CD14-positive monocyte (primary cell): ENCODE results near the gene CYP4V2. TPM values are rescaled to one million over a fixed set of nuclear protein-coding genes. Genes with fewer than 3 reads are reported as not detected.

ENCODE experiments used
- DNase-seq, 3 donors: peaks; one replicate each; pipeline ENCODE4 v3.0.0-alpha.2; 2011 to 2022
- H2AFZ ChIP-seq: 2 replicates; pipeline ENCODE4 v1.6.0; 2012; ENCODE audit warnings: mild to moderate bottlenecking, low read depth, low read length, inconsistent platforms; ENCODE audit not compliant: insufficient read depth, poor library complexity, severe bottlenecking
- H3K27ac ChIP-seq, 2 donors: 1 replicate in 1 of 2; 2 replicates in 1 of 2; pipeline ENCODE4 v1.5.1; 2012 to 2013; ENCODE audit warnings: low read length in 2 of 2, control low read depth in 1 of 2, inconsistent platforms in 1 of 2, low read depth in 1 of 2, mild to moderate bottlenecking in 1 of 2
- H3K27me3 ChIP-seq, 2 donors: one replicate each; pipeline versions ENCODE4 v1.6.0 to v1.6.1; 2011 to 2013; ENCODE audit warnings: low read length in 2 of 2; ENCODE audit not compliant: control insufficient read depth in 2 of 2, insufficient read depth in 2 of 2
- H3K36me3 ChIP-seq, 2 donors: replicated peaks in 1 of 2; 1 replicate in 1 of 2; 2 replicates in 1 of 2; pipeline versions ENCODE4 v1.5.1 to v1.6.1; 2012 to 2013; ENCODE audit warnings: low read length in 2 of 2, control low read depth in 1 of 2, inconsistent platforms in 1 of 2, mild to moderate bottlenecking in 1 of 2; ENCODE audit not compliant: insufficient read depth in 2 of 2, control insufficient read depth in 1 of 2
- H3K4me1 ChIP-seq, 2 donors: 1 replicate in 1 of 2; 2 replicates in 1 of 2; pipeline versions ENCODE4 v1.5.1 to v1.6.1; 2012 to 2013; ENCODE audit warnings: low read length in 2 of 2, control low read depth in 1 of 2, inconsistent platforms in 1 of 2, mild to moderate bottlenecking in 1 of 2, moderate library complexity in 1 of 2; ENCODE audit not compliant: insufficient read depth in 2 of 2, control insufficient read depth in 1 of 2
- H3K4me2 ChIP-seq: replicated peaks from 2 replicates; pipeline ENCODE3; 2012; ENCODE audit warnings: low read length, moderate library complexity, mild to moderate bottlenecking; ENCODE audit not compliant: poor library complexity, severe bottlenecking; ENCODE audit errors: extremely low read depth
- H3K4me3 ChIP-seq, 3 experiments: fragments of 200-600 bp in 1 of 3; sonication (generic) in 1 of 3; replicated peaks in 1 of 3; 1 replicate in 2 of 3; 2 replicates in 1 of 3; pipeline ENCODE4 v1.5.1; 2011 to 2013; ENCODE audit warnings: low read length in 3 of 3, mild to moderate bottlenecking in 3 of 3, control low read depth in 2 of 3, low read depth in 2 of 3, inconsistent platforms in 1 of 3, moderate library complexity in 1 of 3
- H3K79me2 ChIP-seq: 2 replicates; pipeline ENCODE4 v1.6.0; 2012; ENCODE audit warnings: mild to moderate bottlenecking, control low read depth, inconsistent platforms, low read length, moderate library complexity; ENCODE audit not compliant: insufficient read depth
- H3K9ac ChIP-seq: 2 replicates; pipeline ENCODE4 v1.6.0; 2017; ENCODE audit warnings: low read length, mild to moderate bottlenecking; ENCODE audit not compliant: insufficient read depth, poor library complexity, severe bottlenecking
- H3K9me3 ChIP-seq, 2 donors: replicated peaks in 1 of 2; 1 replicate in 1 of 2; 2 replicates in 1 of 2; pipeline versions ENCODE4 v1.5.1 to v1.6.1; 2012 to 2013; ENCODE audit warnings: low read length in 2 of 2, control low read depth in 1 of 2; ENCODE audit not compliant: control insufficient read depth in 1 of 2, insufficient read depth in 1 of 2
- H4K20me1 ChIP-seq: 2 replicates; pipeline ENCODE4 v1.6.0; 2012; ENCODE audit warnings: mild to moderate bottlenecking, low read length, control low read depth, moderate library complexity; ENCODE audit not compliant: insufficient read depth
- H3K27ac Mint-ChIP-seq, 7 donors: one replicate each; pipeline ENCODE4 v1.8.0; 2020; ENCODE audit warnings: mild to moderate bottlenecking in 7 of 7, mixed read lengths in 7 of 7, moderate library complexity in 6 of 7, inconsistent platforms in 2 of 7
- H3K27me3 Mint-ChIP-seq, 3 donors: one replicate each; pipeline ENCODE4 v1.8.0; 2021 to 2022; ENCODE audit warnings: low read depth in 3 of 3, mild to moderate bottlenecking in 3 of 3, mixed read lengths in 3 of 3, moderate library complexity in 3 of 3, inconsistent platforms in 1 of 3
- H3K36me3 Mint-ChIP-seq, 2 donors: one replicate each; pipeline ENCODE4 v1.8.0; 2020; ENCODE audit warnings: mixed read lengths in 2 of 2, inconsistent platforms in 1 of 2, mild to moderate bottlenecking in 1 of 2
- H3K4me1 Mint-ChIP-seq: one replicate; pipeline ENCODE4 v1.8.0; 2020; ENCODE audit warnings: mild to moderate bottlenecking, mixed read lengths
- H3K4me3 Mint-ChIP-seq, 2 donors: one replicate each; pipeline ENCODE4 v1.8.0; 2020; ENCODE audit warnings: mild to moderate bottlenecking in 2 of 2, mixed read lengths in 2 of 2, moderate library complexity in 1 of 2
- H3K9me3 Mint-ChIP-seq, 7 donors: one replicate each; pipeline ENCODE4 v1.8.0; 2020 to 2022; ENCODE audit warnings: mixed read lengths in 7 of 7, mild to moderate bottlenecking in 6 of 7, moderate library complexity in 6 of 7, inconsistent platforms in 2 of 7
- WGBS: methylation state at CpG from one replicate; pipeline ENCODE4 v1.1.5; 2013; ENCODE audit warnings: missing lambda C conversion rate; ENCODE audit not compliant: insufficient coverage; 5-methylcytosine and 5-hydroxymethylcytosine counted together
- intact Hi-C, 2 donors: fragments of 100-400 bp; cut with micrococcal nuclease; formaldehyde crosslinking; loops; one replicate each; pipeline versions ENCODE4 v1.15.0 to v1.15.1; 2023
- polyA plus RNA-seq, 3 donors: library from polyadenylated mRNA; depleted of rRNA in 1 of 3; unstranded in 2 of 3; stranded (reverse) in 1 of 3; fragments of 300-500 nt in 2 of 3; fragments of >200 nt in 1 of 3; fragmentation: Illumina TruSeq in 2 of 3; gene quantifications; 1 replicate in 2 of 3; 2 replicates in 1 of 3; pipeline ENCODE4 v1.2.3, GENCODE V29; 2012 to 2021
- TF ChIP-seq, protein P1 (sequence below): fragments of 200-600 bp; IDR thresholded peaks from one replicate; pipeline ENCODE4 v1.8.0; 2022; ENCODE audit warnings: antibody characterized with exemption, mild to moderate bottlenecking

The CYP4V2 gene
- polyA plus RNA-seq, 3 donors = 6.3 to 10.5 (median 6.3) TPM

- no peak overlapping the region for H3K4me2 ChIP-seq
- H3K79me2 ChIP-seq = no peaks in the 10 kb centered on the region
- H3K36me3 ChIP-seq = no peaks in the 10 kb centered on the region
- H3K4me1 ChIP-seq = no peaks in the 10 kb centered on the region
- Mint-ChIP-seq H3K36me3 (no peaks in the 10 kb centered on the region), H3K4me1 (no peaks in the 10 kb centered on the region), H3K4me3 (no peak overlapping the region), H3K9me3 (peaks cover 4 to 16% (median 13%) of the 10 kb centered on the region in 7 donors), H3K27me3 (peaks cover 1 to 2% (median 1%) of the 10 kb centered on the region in 3 donors), H3K27ac (no peak overlapping the region)
- H3K4me3 ChIP-seq = no peak overlapping the region
- no peak for DNase-seq
- no peak overlapping the region for H3K27ac ChIP-seq
- no CpG with 5 or more reads among the region's 1 CpG for WGBS
- no peak overlapping the region for H2AFZ ChIP-seq
- peaks cover 0 to 7% of the 10 kb centered on the region in 2 donors for H3K9me3 ChIP-seq
- H3K27me3 ChIP-seq = no peaks in the 10 kb centered on the region
- TF ChIP-seq, protein P1, sequence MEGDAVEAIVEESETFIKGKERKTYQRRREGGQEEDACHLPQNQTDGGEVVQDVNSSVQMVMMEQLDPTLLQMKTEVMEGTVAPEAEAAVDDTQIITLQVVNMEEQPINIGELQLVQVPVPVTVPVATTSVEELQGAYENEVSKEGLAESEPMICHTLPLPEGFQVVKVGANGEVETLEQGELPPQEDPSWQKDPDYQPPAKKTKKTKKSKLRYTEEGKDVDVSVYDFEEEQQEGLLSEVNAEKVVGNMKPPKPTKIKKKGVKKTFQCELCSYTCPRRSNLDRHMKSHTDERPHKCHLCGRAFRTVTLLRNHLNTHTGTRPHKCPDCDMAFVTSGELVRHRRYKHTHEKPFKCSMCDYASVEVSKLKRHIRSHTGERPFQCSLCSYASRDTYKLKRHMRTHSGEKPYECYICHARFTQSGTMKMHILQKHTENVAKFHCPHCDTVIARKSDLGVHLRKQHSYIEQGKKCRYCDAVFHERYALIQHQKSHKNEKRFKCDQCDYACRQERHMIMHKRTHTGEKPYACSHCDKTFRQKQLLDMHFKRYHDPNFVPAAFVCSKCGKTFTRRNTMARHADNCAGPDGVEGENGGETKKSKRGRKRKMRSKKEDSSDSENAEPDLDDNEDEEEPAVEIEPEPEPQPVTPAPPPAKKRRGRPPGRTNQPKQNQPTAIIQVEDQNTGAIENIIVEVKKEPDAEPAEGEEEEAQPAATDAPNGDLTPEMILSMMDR = no peak
- no peak overlapping the region for H3K9ac ChIP-seq
- H4K20me1 ChIP-seq = no peaks in the 10 kb centered on the region
- intact Hi-C loops = no loop called here
These were observed 57.3 kb downstream of the CYP4V2 start for GRCh38 chr4:186248643-186249042.

DNA sequence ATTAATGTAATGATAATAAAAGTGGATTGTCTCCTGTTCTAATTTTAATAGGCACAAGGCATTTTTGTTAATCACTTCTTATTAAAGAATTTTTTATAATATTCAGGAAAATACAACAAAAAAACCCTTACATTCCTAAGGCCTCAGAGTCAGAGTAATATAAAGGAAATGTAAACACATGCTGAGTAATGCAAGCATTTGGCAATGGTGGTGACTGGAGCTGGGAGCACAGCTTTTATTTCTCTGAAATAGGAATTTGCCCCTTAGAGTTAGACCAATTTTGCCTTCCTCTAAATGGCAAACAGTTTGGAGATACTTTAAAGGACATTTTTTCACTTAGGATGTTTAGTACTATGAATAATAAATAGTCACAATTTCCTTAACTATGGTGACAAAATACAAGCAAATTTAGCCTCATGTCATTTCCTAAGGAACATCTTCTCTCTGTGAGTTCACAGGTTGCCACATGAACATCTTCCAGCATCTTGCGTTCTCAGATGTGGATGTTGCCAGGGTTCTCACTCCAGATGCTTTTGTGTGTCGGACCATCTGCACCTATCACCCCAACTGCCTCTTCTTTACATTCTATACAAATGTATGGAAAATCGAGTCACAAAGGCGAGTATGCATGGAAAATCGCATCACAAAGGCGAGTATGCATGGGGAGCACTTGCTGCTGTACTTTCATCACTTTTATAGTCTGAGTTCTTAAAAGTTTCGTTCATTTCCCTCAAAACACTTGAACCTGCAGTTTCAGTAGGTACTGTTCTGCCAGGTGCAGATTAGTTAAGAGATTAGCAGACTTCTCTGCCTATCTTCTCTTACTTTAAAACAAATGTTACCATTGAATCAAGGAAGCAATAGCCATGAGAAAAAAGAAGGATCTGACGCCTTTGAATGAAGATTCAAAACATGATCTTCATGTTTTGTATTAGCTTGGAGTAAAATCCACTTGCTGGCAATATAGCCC, 58.7 kb downstream of the CYP4V2 start:
- Mint-ChIP-seq H3K27me3 (peaks cover 1 to 2% (median 1%) of the 10 kb centered on the region in 3 donors), H3K9me3 (peaks cover 4 to 16% (median 15%) of the 10 kb centered on the region in 7 donors), H3K36me3 (no peaks in the 10 kb centered on the region), H3K4me3 (no peak overlapping the region), H3K27ac (peak overlapping the region in 1 of 7 donors; percentile 47), H3K4me1 (no peaks in the 10 kb centered on the region)
- Histone ChIP-seq H2AFZ (no peak overlapping the region), H3K36me3 (no peaks in the 10 kb centered on the region), H3K27me3 (no peaks in the 10 kb centered on the region), H4K20me1 (no peaks in the 10 kb centered on the region), H3K4me1 (no peaks in the 10 kb centered on the region), H3K4me3 (no peak overlapping the region), H3K9me3 (peaks cover 0 to 3% of the 10 kb centered on the region in 2 donors), H3K79me2 (no peaks in the 10 kb centered on the region), H3K27ac (no peak overlapping the region), H3K9ac (no peak overlapping the region), H3K4me2 (no peak overlapping the region)
- DNase-seq = no peak
- intact Hi-C loops = no loop called here
- TF ChIP-seq, protein P1 = no peak
- WGBS = 83% methylated on average over 3 of the region's 8 CpGs
